Loucy (cell line): ENCODE results near the gene SECISBP2L.

Experiments
- H2AFZ ChIP-seq: fragments of 200-600 bp; sonication (generic); 2 replicates; pipeline ENCODE4 v1.6.0; 2016; ENCODE audit warnings: antibody characterized with exemption, mild to moderate bottlenecking, low read length, moderate library complexity
- H3F3A ChIP-seq: fragments of 200-600 bp; 2 replicates; pipeline ENCODE4 v1.6.0; 2016; ENCODE audit warnings: antibody characterized with exemption, low read depth, mild to moderate bottlenecking
- H3K27me3 ChIP-seq: fragments of 200-600 bp; sonication (generic); 2 replicates; pipeline ENCODE4 v1.6.1; 2014; ENCODE audit warnings: low read length, mild to moderate bottlenecking; ENCODE audit not compliant: insufficient read depth, poor library complexity, severe bottlenecking
- H3K36me3 ChIP-seq: fragments of 200-600 bp; sonication (generic); 2 replicates; pipeline ENCODE4 v1.6.1; 2016; ENCODE audit warnings: low read length; ENCODE audit not compliant: insufficient read depth
- H3K4me1 ChIP-seq: fragments of 200-600 bp; sonication (generic); 2 replicates; pipeline ENCODE4 v1.5.1; 2014; ENCODE audit warnings: low read length, mild to moderate bottlenecking; ENCODE audit not compliant: insufficient read depth, poor library complexity, severe bottlenecking
- H3K4me2 ChIP-seq: fragments of 200-600 bp; sonication (generic); 2 replicates; pipeline ENCODE4 v1.6.0; 2014; ENCODE audit warnings: antibody characterized with exemption, low read length, low read depth, mild to moderate bottlenecking; ENCODE audit not compliant: poor library complexity, severe bottlenecking
- H3K4me3 ChIP-seq: fragments of 200-600 bp; sonication (generic); 2 replicates; pipeline ENCODE4 v1.5.1; 2014; ENCODE audit warnings: low read length, mild to moderate bottlenecking, mixed read lengths; ENCODE audit not compliant: poor library complexity, severe bottlenecking
- H3K79me2 ChIP-seq: fragments of 200-600 bp; sonication (generic); 2 replicates; pipeline ENCODE4 v1.6.1; 2014; ENCODE audit warnings: low read length; ENCODE audit not compliant: insufficient read depth
- H3K9ac ChIP-seq: fragments of 200-600 bp; sonication (generic); 2 replicates; pipeline ENCODE4 v1.6.0; 2014; ENCODE audit warnings: mild to moderate bottlenecking, low read depth, low read length, moderate library complexity; ENCODE audit not compliant: poor library complexity, severe bottlenecking
- H3K9me2 ChIP-seq: fragments of 200-600 bp; sonication (generic); replicated peaks from 2 replicates; pipeline ENCODE4 v1.6.1; 2016; ENCODE audit warnings: low read depth, low read length, mixed read lengths
- H3K9me3 ChIP-seq: fragments of 200-600 bp; sonication (generic); 2 replicates; pipeline ENCODE4 v1.6.1; 2014; ENCODE audit warnings: mild to moderate bottlenecking, antibody characterized with exemption, low read length, low read depth; ENCODE audit not compliant: insufficient read depth
- H4K20me1 ChIP-seq: fragments of 200-600 bp; sonication (generic); 2 replicates; pipeline ENCODE4 v1.6.0; 2014; ENCODE audit warnings: antibody characterized with exemption, low read length, mild to moderate bottlenecking; ENCODE audit not compliant: insufficient read depth, poor library complexity, severe bottlenecking
- CTCF ChIP-seq: fragments of 200-600 bp; sonication (generic); conservative IDR thresholded peaks from 2 replicates; pipeline ENCODE4 v1.5.1; 2014; ENCODE audit warnings: mild to moderate bottlenecking, antibody characterized with exemption, low read length
- EZH2phosphoT487 ChIP-seq: fragments of 200-600 bp; IDR thresholded peaks from 2 replicates; pipeline ENCODE4 v1.6.1; 2018; ENCODE audit warnings: antibody characterized with exemption, mild to moderate bottlenecking, moderate library complexity, borderline replicate concordance

The SECISBP2L gene

GRCh38 chr15:49046220-49047102 lies at the start of gene SECISBP2L:
SECISBP2L (minus strand) TSS chr15:49046446; CDS start chr15:49046299, 147 bp downstream.
- peak within 1 kb of the TSS; percentile 78 for H3K9ac ChIP-seq
- peaks cover 4% of the 10 kb centered on the region; the same call in 1 of the 2 replicates for H3F3A ChIP-seq
- peak within 1 kb of the TSS; percentile 94 for H3K4me2 ChIP-seq
- peaks cover 36% of the 10 kb centered on the region for H3K79me2 ChIP-seq
- no peaks in the 10 kb centered on the region for H3K36me3 ChIP-seq
- no peaks in the 10 kb centered on the region for H3K27me3 ChIP-seq
- no peaks in the 10 kb centered on the region for H3K9me3 ChIP-seq
- H2AFZ ChIP-seq = peak within 1 kb of the TSS; percentile 86
- H3K4me1 ChIP-seq = peaks cover 26% of the 10 kb centered on the region
- H3K4me3 ChIP-seq = peak within 1 kb of the TSS; percentile 86
- no peaks in the 10 kb centered on the region for H3K9me2 ChIP-seq
- no peak for TF ChIP-seq EZH2phosphoT487
- peak; percentile 58 for TF ChIP-seq CTCF
- H4K20me1 ChIP-seq = peaks cover 29% of the 10 kb centered on the region

- H3K4me3 ChIP-seq = no peak overlapping the region
Observed at GRCh38 chr15:49094923-49095322, 48.7 kb upstream of the SECISBP2L start.

More at GRCh38 chr15:49094923-49095322, 48.7 kb upstream of the SECISBP2L start:
- Histone ChIP-seq H3K36me3 (no peaks in the 10 kb centered on the region), H3K9me2 (no peaks in the 10 kb centered on the region), H3K9ac (no peak overlapping the region), H2AFZ (no peak overlapping the region), H4K20me1 (no peaks in the 10 kb centered on the region), H3K9me3 (no peaks in the 10 kb centered on the region), H3K27me3 (no peaks in the 10 kb centered on the region), H3K79me2 (no peaks in the 10 kb centered on the region), H3K4me1 (no peaks in the 10 kb centered on the region), H3F3A (no peaks in the 10 kb centered on the region), H3K4me2 (no peak overlapping the region)
- TF ChIP-seq CTCF (no peak), EZH2phosphoT487 (no peak)
